ENCODE results near the gene GAS6.

DNA sequence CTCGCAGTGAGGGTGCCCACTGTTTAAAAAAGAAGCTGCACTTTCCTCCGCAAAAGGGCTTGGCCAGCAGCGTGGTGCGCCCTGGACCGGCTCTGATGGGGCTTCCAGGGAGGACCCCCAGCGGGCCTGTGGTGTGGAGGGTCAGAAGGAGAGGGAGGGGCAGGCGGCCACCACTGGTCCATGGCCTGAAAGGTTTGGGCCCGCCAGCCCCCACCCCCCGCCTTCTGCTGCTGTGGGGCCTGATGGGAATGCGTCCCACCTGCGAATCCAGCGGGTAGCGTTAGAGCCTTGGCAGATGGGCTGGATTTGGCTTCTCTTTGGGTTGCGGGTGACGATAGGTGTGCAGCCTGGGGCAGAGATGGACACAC is 70.2 kb downstream of the GAS6 start:
- TF ChIP-seq YY1 (IDR thresholded peaks at IDR 0.05; ENCODE audit: extremely low read depth, insufficient replicate concordance, low read depth, low read length) (no peak), POLR2AphosphoS5 (IDR thresholded peaks at IDR 0.05; ENCODE audit: low read depth, low read length) (no peak), FOSL1 (IDR thresholded peaks at IDR 0.05; ENCODE audit: low read depth) (no peak)
- TF ChIP-seq, protein P1, sequence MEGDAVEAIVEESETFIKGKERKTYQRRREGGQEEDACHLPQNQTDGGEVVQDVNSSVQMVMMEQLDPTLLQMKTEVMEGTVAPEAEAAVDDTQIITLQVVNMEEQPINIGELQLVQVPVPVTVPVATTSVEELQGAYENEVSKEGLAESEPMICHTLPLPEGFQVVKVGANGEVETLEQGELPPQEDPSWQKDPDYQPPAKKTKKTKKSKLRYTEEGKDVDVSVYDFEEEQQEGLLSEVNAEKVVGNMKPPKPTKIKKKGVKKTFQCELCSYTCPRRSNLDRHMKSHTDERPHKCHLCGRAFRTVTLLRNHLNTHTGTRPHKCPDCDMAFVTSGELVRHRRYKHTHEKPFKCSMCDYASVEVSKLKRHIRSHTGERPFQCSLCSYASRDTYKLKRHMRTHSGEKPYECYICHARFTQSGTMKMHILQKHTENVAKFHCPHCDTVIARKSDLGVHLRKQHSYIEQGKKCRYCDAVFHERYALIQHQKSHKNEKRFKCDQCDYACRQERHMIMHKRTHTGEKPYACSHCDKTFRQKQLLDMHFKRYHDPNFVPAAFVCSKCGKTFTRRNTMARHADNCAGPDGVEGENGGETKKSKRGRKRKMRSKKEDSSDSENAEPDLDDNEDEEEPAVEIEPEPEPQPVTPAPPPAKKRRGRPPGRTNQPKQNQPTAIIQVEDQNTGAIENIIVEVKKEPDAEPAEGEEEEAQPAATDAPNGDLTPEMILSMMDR (IDR thresholded peaks at IDR 0.05 in 2 of 3, conservative IDR thresholded peaks at IDR 0.05 in 1 of 3; ENCODE audit: borderline replicate concordance in 1 of 3, insufficient read depth in 1 of 3, low read depth in 2 of 3, low read length in 2 of 3): no peak

Data from HCT116 (cell line).